GM12873 (cell line): Measurements from ENCODE around the gene CLN6.

Experiments used
- TF ChIP-seq, protein P1 (sequence below): IDR thresholded peaks from 2 replicates; pipeline ENCODE4 v1.5.1; 2012; ENCODE audit warnings: low read depth, mild to moderate bottlenecking, moderate library complexity, low read length, control low read depth; ENCODE audit not compliant: insufficient read depth; ENCODE audit errors: missing control alignments

CLN6 gene

DNA sequence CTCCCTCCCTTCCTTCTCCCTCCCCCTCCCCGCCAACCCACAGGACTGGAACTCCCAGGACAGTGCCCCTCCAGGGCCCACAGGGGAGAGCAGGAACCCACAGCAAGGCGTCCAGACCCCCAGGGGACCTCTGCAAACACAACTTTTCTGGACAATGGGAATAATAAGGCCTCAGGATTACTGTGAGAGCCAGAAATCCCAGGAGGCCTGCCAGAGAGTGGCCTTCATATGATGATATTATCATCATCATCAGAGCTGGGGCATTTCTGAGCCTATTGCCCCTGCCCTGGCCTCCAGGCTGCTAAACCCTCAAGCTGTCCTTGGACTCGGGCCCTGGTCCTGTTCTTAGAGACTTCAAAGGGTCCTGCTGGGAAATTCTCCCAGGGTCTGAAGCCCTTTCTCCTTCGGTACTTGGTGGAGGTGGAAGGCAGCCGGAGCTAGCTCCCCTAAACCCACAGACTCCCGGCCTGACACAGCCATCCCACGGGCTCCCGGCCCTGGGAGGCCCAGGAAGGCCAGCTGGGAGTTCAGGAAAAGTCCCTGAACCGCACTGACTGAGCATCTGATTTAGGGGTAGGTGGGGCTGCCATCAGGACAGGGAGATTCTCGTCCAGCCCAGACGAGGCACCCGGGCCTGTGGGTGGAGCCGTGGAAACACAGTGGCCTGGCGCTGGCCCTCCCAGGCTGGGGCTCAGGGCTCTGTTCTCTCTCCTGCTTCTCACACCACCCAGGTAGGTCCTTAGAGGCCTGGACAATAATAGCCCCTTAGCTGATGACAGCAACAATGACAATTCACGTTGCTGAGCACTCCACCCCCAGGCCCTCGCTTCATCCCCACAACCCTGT, 29.3 kb downstream of the CLN6 start:
- TF ChIP-seq, protein P1, sequence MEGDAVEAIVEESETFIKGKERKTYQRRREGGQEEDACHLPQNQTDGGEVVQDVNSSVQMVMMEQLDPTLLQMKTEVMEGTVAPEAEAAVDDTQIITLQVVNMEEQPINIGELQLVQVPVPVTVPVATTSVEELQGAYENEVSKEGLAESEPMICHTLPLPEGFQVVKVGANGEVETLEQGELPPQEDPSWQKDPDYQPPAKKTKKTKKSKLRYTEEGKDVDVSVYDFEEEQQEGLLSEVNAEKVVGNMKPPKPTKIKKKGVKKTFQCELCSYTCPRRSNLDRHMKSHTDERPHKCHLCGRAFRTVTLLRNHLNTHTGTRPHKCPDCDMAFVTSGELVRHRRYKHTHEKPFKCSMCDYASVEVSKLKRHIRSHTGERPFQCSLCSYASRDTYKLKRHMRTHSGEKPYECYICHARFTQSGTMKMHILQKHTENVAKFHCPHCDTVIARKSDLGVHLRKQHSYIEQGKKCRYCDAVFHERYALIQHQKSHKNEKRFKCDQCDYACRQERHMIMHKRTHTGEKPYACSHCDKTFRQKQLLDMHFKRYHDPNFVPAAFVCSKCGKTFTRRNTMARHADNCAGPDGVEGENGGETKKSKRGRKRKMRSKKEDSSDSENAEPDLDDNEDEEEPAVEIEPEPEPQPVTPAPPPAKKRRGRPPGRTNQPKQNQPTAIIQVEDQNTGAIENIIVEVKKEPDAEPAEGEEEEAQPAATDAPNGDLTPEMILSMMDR = no peak

DNA sequence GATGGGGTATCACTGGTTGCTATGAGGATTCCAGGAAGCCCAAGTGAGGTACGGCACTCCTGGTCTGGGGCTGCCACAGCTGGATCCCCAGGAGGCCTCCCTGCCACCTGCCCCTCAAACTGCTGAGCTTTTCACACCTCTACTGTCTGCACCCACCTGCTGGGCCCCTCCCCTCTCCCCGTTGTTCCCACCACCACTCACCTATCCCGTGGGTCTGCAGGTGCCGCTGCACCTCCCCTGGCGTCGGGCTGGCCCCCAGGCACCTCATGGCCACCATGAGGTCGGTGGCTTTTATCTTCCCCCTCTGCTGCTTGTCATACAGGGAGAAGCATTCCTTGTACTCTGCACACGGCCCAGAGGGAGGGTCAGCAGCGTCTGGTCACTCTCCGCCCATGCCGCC, 30.2 kb downstream of the CLN6 start:
- TF ChIP-seq, protein P1 = no peak

DNA sequence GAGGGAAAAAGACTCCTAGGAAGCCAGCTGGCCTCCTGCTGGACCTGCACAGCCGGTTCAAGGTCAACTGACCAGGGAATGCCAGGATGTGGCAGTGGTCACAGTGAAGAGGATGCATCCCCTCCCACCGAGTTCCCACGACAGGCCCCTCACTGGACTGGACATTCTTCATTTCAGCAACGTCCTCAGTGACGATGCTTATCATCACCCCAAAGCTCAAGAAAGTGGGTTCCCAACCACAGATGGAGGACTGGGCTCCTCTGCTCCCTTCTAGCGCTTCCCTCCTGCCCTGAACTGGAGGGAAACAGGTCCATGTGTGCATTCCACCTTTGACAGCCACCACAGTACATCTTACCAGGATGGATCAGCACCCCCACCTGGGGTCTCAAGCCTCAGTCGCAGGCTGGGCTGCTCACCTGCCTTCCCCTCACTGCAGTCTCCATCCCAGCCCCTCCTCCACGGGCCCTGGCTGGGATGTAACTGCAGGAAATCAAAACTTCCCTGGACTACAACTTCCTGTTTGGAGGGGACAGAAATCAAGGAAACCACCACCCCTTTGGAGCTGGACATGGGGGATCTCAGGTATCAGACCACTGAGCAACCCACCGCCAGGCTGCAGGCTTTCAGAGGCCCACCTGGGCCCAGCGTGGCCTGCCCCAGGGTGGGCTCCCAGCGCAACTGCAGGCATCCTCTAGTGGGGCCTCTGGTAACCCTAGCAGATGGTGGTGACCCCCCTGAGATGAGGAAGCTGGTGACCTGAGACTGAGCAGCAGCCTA, 31.7 kb downstream of the CLN6 start:
- TF ChIP-seq, protein P1 = no peak

DNA sequence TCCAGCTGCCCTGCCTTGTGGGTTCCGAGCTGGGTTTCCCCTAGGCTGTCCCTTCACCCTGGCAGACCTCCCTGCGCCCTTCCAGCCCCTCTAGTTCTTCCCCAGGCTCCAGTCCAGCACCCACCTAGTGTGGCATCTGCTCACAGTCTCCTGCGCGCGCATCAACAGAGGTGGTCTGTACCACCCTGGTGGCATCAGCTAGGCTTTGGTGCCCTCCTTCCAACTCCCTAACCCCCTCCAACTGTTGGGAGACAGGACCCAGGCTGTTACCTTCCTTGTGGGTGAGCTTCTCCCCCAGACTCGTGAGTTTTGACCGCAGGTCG, 32.4 kb downstream of the CLN6 start:
- TF ChIP-seq, protein P1 = no peak

DNA sequence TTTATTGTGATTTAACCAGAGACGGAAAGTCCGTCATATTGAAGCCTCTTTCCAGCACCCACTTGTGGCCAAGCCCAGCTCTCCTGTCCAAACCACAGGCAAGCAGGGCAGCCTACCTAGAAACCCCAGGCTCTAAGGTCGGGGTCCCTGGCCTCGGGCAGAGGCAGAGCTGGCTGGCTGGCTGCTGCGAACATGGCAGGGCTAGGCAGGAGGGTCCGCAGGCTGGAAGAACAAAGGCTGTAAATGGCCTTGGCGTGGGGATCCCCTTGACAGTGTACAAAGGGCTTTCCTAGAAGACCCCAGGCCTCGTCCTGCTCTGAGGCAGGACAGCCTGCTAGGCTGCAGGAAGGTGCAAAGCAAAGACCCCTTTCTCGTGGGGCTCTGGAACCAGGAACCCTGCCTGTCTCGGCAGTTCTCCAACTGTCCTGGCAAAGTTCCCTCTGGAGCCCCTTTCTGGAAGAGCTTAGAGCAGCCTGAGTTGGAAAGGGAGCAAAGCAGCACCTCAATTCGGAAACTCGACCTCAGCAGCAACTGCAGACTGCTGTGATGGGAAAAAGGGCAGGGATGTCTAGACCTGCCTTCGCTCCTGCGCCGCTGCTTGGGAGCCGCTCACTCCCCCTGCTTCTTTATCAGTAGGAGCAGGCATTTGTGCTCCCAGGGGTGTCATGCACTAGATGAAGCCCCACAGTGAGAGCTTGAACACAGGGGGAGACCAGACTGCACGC, 32.9 kb downstream of the CLN6 start:
- TF ChIP-seq, protein P1 = no peak

DNA sequence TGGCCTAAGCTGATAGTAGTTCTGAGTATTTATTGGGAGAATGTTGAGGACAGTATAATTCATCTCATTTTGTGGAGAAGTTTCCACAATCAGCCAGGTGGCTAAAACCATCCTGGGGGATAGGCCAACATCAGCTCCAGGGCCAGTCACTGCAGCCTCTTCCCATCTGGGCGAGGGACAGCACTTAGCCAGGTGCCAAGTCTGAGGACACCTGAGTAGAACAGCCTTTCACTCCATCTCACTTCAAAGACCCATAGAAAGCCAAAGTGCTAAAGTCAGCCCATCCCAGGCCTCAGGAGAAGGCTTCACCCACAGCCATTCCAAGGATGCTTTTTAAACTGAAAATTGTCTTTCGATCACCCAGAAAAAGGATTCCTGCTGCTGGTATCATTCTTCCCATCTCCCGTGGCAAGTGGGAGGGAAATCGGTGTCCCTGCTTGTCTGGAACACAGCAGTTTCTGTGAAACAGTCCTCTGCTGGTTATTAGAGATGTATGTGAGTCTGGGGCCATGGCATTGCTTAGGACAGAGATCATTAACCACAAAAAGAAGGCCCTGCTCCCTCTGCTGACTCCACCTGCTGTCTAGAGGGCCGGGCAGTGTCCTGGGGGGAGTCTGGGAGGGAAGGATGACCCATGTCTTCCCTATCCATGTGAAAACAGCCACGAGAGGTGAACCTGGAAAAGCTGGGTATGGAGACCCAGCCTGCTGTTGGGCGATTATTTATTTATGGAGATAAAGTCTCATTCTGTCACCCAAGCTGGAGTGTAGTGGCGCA, 34.0 kb downstream of the CLN6 start:
- TF ChIP-seq, protein P1 = no peak
